A549 (cell line): ENCODE data around the gene SCYGR1. TPM values are rescaled to one million over a fixed set of nuclear protein-coding genes. Genes with fewer than 3 reads are reported as not detected.

Source experiments
- ATAC-seq, 2 experiments: fragments of 200-7000 bp in 1 of 2; fragments of >200 bp in 1 of 2; cut with Nextera tagmentation in 1 of 2; cut with Tn5 transposase in 1 of 2; 3 replicates each; pipeline versions ENCODE4 v1.8.0 to v1.9.1; 2018 to 2020; ENCODE audit warnings: mild to moderate bottlenecking in 1 of 2, moderate library complexity in 1 of 2
- CTCF ChIA-PET: fragments of 300-600 bp; sonication (Branson Sonifier 250); formaldehyde crosslinking; extraction: SDS; loops from one replicate; lab custom pipeline; 2021; ENCODE audit warnings: antibody characterized with exemption, inconsistent platforms; lab: Yijun Ruan, JAX
- POLR2A ChIA-PET: fragments of 350-600 bp; formaldehyde crosslinking; extraction: SDS; loops from one replicate; lab custom pipeline; 2021; ENCODE audit warnings: antibody characterized with exemption, inconsistent platforms; lab: Yijun Ruan, JAX
- DNase-seq, 2 experiments: peaks; one replicate each; pipeline versions ENCODE4 v3.0.0 to v3.0.0-alpha.2; 2011 to 2016; ENCODE audit warnings: low read depth in 1 of 2, low spot score in 1 of 2
- FAIRE-seq: peaks from 2 replicates; lab custom pipeline; 2011; peaks lifted over from hg19 to GRCh38; lab: Jason Lieb, UNC
- H3K27ac ChIP-seq, 2 experiments: fragments of >200 bp; sonication (Bioruptor Twin); formaldehyde crosslinking; 3 replicates each; pipeline ENCODE4 v1.5.1; 2016 to 2017
- H3K4me1 ChIP-seq: fragments of >200 bp; sonication (Bioruptor Twin); formaldehyde crosslinking; 3 replicates; pipeline ENCODE4 v1.6.1; 2016
- H3K4me2 ChIP-seq: fragments of >200 bp; sonication (Bioruptor Twin); formaldehyde crosslinking; 3 replicates; pipeline ENCODE4 v1.6.1; 2016
- H3K4me3 ChIP-seq: fragments of >200 bp; sonication (Bioruptor Twin); formaldehyde crosslinking; 3 replicates; pipeline ENCODE4 v1.5.1; 2016
- H3K9me3 ChIP-seq: fragments of >200 bp; sonication (Bioruptor Twin); formaldehyde crosslinking; 3 replicates; pipeline ENCODE4 v1.6.1; 2016
- BHLHE40 ChIP-seq: IDR thresholded peaks from 2 replicates; pipeline ENCODE4 v1.6.1; 2012; ENCODE audit warnings: low read depth, low read length, inconsistent platforms
- CBX2 ChIP-seq: fragments of 200-600 bp; sonication (generic); IDR thresholded peaks from 2 replicates; pipeline ENCODE4 v1.6.1; 2016; ENCODE audit warnings: low read depth, mild to moderate bottlenecking, borderline replicate concordance
- CBX8 ChIP-seq: fragments of 200-600 bp; sonication (generic); IDR thresholded peaks from 2 replicates; pipeline ENCODE4 v1.6.1; 2016
- CEBPB ChIP-seq, 2 experiments: fragments of >200 bp in 1 of 2; sonication (Bioruptor Twin) in 1 of 2; formaldehyde crosslinking in 1 of 2; IDR thresholded peaks; 2 replicates each; pipeline ENCODE4 v1.6.1; 2012 to 2016
- EHF ChIP-seq: fragments of 250-450 bp; sonication (Bioruptor Pico); IDR thresholded peaks from 2 replicates; pipeline ENCODE4 v1.5.0; 2020; ENCODE audit warnings: mild to moderate bottlenecking
- EP300 ChIP-seq, 2 experiments: fragments of >200 bp; sonication (Bioruptor Twin); formaldehyde crosslinking; IDR thresholded peaks; 2 replicates in 1 of 2; 3 replicates in 1 of 2; pipeline ENCODE4 v1.6.1; 2016 to 2017
- FOSL2 ChIP-seq, 2 experiments: fragments of 450-650 bp in 1 of 2; fragments of >200 bp in 1 of 2; sonication (Bioruptor Twin) in 1 of 2; formaldehyde crosslinking; IDR thresholded peaks; 2 replicates each; pipeline versions ENCODE4 v1.5.0 to v1.6.1; 2016 to 2020; ENCODE audit warnings: mild to moderate bottlenecking in 1 of 2, moderate library complexity in 1 of 2
- GATA3 ChIP-seq: IDR thresholded peaks from 2 replicates; pipeline ENCODE4 v1.6.1; 2012; ENCODE audit warnings: borderline replicate concordance
- HEYL ChIP-seq: fragments of 250-450 bp; sonication (Bioruptor Pico); IDR thresholded peaks from 2 replicates; pipeline ENCODE4 v1.8.0; 2021; ENCODE audit warnings: mild to moderate bottlenecking, moderate library complexity
- HOXA7 ChIP-seq: fragments of 250-450 bp; sonication (Bioruptor Pico); IDR thresholded peaks from 2 replicates; pipeline ENCODE4 v1.5.0; 2020; ENCODE audit warnings: mild to moderate bottlenecking, moderate library complexity
- HOXB13 ChIP-seq: fragments of 250-450 bp; sonication (Bioruptor Pico); IDR thresholded peaks from 2 replicates; pipeline ENCODE4 v1.5.0; 2020; ENCODE audit warnings: low read depth, mild to moderate bottlenecking, moderate library complexity
- HOXB5 ChIP-seq: fragments of 250-450 bp; sonication (Bioruptor Pico); IDR thresholded peaks from 2 replicates; pipeline ENCODE4 v1.5.0; 2020; ENCODE audit warnings: mild to moderate bottlenecking, moderate library complexity
- JUN ChIP-seq, 2 experiments: fragments of >200 bp; sonication (Bioruptor Twin); formaldehyde crosslinking; IDR thresholded peaks; 2 replicates in 1 of 2; 3 replicates in 1 of 2; pipeline ENCODE4 v1.6.1; 2016 to 2017
- JUNB ChIP-seq: fragments of >200 bp; sonication (Bioruptor Twin); formaldehyde crosslinking; IDR thresholded peaks from 2 replicates; pipeline ENCODE4 v1.6.1; 2016
- KDM1A ChIP-seq: fragments of 200-600 bp; sonication (generic); IDR thresholded peaks from 2 replicates; pipeline ENCODE4 v1.6.1; 2016; ENCODE audit warnings: low read depth, mild to moderate bottlenecking
- KDM5A ChIP-seq: fragments of 200-600 bp; sonication (generic); IDR thresholded peaks from 2 replicates; pipeline ENCODE4 v1.6.1; 2016; ENCODE audit warnings: antibody characterized with exemption, mild to moderate bottlenecking
- MAFK ChIP-seq: fragments of 450-650 bp; IDR thresholded peaks from 2 replicates; pipeline ENCODE4 v1.6.1; 2014; ENCODE audit not compliant: partially characterized antibody
- NFE2L2 ChIP-seq: fragments of 150-350 bp; conservative IDR thresholded peaks from 2 replicates; pipeline ENCODE4 v1.6.1; 2014; ENCODE audit warnings: low read length
- NPAS2 ChIP-seq: fragments of 250-450 bp; sonication (Bioruptor Pico); IDR thresholded peaks from 2 replicates; pipeline ENCODE4 v1.8.0; 2022; ENCODE audit warnings: mild to moderate bottlenecking, moderate library complexity, borderline replicate concordance
- PHF8 ChIP-seq: fragments of 200-600 bp; sonication (generic); IDR thresholded peaks from 2 replicates; pipeline ENCODE4 v1.6.1; 2016; ENCODE audit warnings: low read depth, mild to moderate bottlenecking, antibody characterized with exemption, moderate library complexity, borderline replicate concordance
- RAD21 ChIP-seq, 2 experiments: fragments of >200 bp in 1 of 2; sonication (Bioruptor Twin) in 1 of 2; formaldehyde crosslinking in 1 of 2; IDR thresholded peaks in 1 of 2; conservative IDR thresholded peaks in 1 of 2; 2 replicates in 1 of 2; 3 replicates in 1 of 2; pipeline ENCODE4 v1.6.1; 2012 to 2018; ENCODE audit warnings: inconsistent platforms in 1 of 2
- RNF2 ChIP-seq: fragments of 200-600 bp; sonication (generic); IDR thresholded peaks from 2 replicates; pipeline ENCODE4 v1.6.1; 2016; ENCODE audit warnings: low read depth, mild to moderate bottlenecking, antibody characterized with exemption, moderate library complexity, borderline replicate concordance
- SMC3 ChIP-seq: fragments of >200 bp; sonication (Bioruptor Twin); formaldehyde crosslinking; IDR thresholded peaks from 3 replicates; pipeline ENCODE4 v1.6.1; 2018; ENCODE audit warnings: inconsistent platforms
- ZC3H11A ChIP-seq: fragments of 450-650 bp; IDR thresholded peaks from 2 replicates; pipeline ENCODE4 v1.6.1; 2014; ENCODE audit warnings: antibody characterized with exemption, mild to moderate bottlenecking
- WGBS: methylation state at CpG from one replicate; pipeline ENCODE4 v1.1.6; 2017; ENCODE audit errors: missing lambda C conversion rate; 5-methylcytosine and 5-hydroxymethylcytosine counted together
- polyA plus RNA-seq, 4 experiments: library from polyadenylated mRNA; depleted of rRNA in 3 of 4; stranded (reverse); fragments of >200 nt; fragmentation: RNase III in 1 of 4; extraction: RNeasy Plus Mini Kit Qiagen cat#74134 plus additional on column Dnase treatment in 1 of 4; gene quantifications; 2 replicates in 3 of 4; 3 replicates in 1 of 4; pipeline ENCODE4 v1.2.3, GENCODE V29; 2011 to 2017
- TF ChIP-seq, protein P1 (sequence below): IDR thresholded peaks from 2 replicates; pipeline ENCODE4 v1.6.1; 2012
- TF ChIP-seq, protein P2 (sequence below): fragments of 250-450 bp; sonication (Bioruptor Pico); IDR thresholded peaks from 2 replicates; pipeline ENCODE4 v1.5.0; 2020; ENCODE audit warnings: low read depth, mild to moderate bottlenecking, moderate library complexity
- TF ChIP-seq, protein P3 (sequence below): fragments of >200 bp; sonication (Bioruptor Twin); formaldehyde crosslinking; IDR thresholded peaks from 3 replicates; pipeline ENCODE4 v1.6.1; 2016
- TF ChIP-seq, protein P4 (sequence below): fragments of >200 bp; sonication (Bioruptor Twin); formaldehyde crosslinking; IDR thresholded peaks from 3 replicates; pipeline ENCODE4 v1.5.1; 2016
- TF ChIP-seq, protein P5 (sequence below): IDR thresholded peaks from 2 replicates; pipeline ENCODE4 v1.6.1; 2012; ENCODE audit warnings: low read depth, borderline replicate concordance
- TF ChIP-seq, protein P6 (sequence below): IDR thresholded peaks from 2 replicates; pipeline ENCODE4 v1.6.1; 2012

SCYGR1 gene
- polyA plus RNA-seq, 2 of the 4 experiments (the other 2 are of a cell fraction): not detected

DNA sequence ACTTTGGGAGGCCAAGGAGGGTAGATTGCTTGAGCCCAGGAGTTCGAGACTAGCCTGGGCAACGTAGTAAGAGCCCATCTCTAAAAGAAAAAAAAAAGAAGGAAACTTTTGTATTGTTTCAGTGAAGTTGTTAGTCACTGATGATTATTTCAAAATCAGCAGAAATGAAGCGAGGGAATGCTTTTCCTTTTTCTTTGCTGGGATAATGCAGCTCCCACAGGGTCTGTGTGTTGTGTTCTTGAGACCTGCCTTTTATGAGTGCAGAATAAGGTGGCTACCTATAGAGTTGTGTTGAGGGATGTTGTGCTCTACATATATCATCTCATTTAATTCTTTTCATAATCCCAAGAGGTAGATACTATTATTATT is 20.3 kb downstream of the SCYGR1 start:
- H3K4me1 ChIP-seq: peaks cover 79% of the 10 kb centered on the region
- FAIRE-seq (no peak), DNase-seq (no peak), ATAC-seq (peak in 1 of 2 experiments; percentile 7; a peak in 3 of 6 replicates)
- CTCF ChIA-PET: no interaction called here
- POLR2A ChIA-PET: interaction anchor here (0.6 to 1.2 kb wide), 4 partner anchors 10 to 135 kb away, joined by 3 to 4 read pairs (median 3); no protein-coding TSS in a partner anchor
- peak; percentile 61; the same call in 1 of the 2 replicates for TF ChIP-seq HEYL (CRISPR knock-in tag)
- no peak for TF ChIP-seq FOSL2 (IDR thresholded peaks at IDR 0.05)
- no peak for TF ChIP-seq FOSL2 (CRISPR knock-in tag; IDR thresholded peaks at IDR 0.05)
- TF ChIP-seq CBX2: no peak
- peak; percentile 68; the same call in 1 of the 2 replicates for TF ChIP-seq HOXA7 (CRISPR knock-in tag)
- TF ChIP-seq PHF8: no peak
- peak; percentile 26 for TF ChIP-seq MAFK
- H3K4me3 ChIP-seq: no peak overlapping the region
- no peaks in the 10 kb centered on the region for H3K9me3 ChIP-seq
- peak overlapping the region; percentile 80 to 89 for H3K27ac ChIP-seq
- H3K4me2 ChIP-seq: peak overlapping the region; percentile 57
- WGBS: 10% methylated on average over 3 of the region's 3 CpGs

DNA sequence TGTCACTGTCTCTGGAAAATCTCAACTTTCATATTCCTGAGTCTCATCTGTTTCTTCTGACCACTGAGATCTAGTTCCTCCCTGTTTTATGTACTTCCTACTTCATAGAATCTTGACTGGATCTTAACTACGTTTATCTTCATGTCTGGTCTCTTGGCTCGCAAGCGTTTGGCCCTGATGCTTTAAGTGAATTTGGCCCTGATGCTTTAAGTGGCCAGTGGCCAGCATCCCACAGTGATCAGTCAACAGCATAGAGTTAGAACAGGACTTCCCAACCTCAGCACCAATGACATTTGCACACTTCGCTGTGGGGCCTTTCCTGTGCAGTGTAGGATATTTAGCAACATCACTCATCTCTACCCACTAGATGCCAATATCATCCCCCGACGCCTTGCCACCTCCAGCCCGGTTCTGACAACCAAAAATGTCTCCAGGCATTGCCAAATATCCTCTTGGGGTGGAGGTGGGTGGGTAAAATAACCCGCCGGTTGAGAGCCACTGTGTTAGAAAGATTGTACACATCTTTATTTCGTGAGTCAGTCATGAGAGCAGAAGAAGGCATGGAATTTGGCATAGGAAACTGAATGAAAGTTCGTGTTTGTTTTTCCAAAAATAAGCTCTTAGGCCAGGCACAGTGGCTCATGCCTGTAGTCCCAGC is 20.9 kb downstream of the SCYGR1 start:
- FAIRE-seq (no peak), DNase-seq (peak in 1 of 2 experiments; percentile 92), ATAC-seq (peak; percentile 91 to 94)
- Histone ChIP-seq H3K27ac (peak overlapping the region; percentile 80 to 89), H3K9me3 (no peaks in the 10 kb centered on the region), H3K4me1 (peaks cover 77% of the 10 kb centered on the region), H3K4me3 (no peak overlapping the region), H3K4me2 (peak overlapping the region; percentile 57)
- POLR2A ChIA-PET: interaction anchor here (0.6 to 1.2 kb wide), 6 partner anchors 10 to 136 kb away, joined by 3 to 6 read pairs (median 3); no protein-coding TSS in a partner anchor
- TF ChIP-seq, protein P1, sequence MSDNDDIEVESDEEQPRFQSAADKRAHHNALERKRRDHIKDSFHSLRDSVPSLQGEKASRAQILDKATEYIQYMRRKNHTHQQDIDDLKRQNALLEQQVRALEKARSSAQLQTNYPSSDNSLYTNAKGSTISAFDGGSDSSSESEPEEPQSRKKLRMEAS: peak; percentile 65
- TF ChIP-seq, protein P2, sequence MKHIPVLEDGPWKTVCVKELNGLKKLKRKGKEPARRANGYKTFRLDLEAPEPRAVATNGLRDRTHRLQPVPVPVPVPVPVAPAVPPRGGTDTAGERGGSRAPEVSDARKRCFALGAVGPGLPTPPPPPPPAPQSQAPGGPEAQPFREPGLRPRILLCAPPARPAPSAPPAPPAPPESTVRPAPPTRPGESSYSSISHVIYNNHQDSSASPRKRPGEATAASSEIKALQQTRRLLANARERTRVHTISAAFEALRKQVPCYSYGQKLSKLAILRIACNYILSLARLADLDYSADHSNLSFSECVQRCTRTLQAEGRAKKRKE: 0 out of 2 replicates have a peak, but pooled peaks have one; percentile 13
- TF ChIP-seq BHLHE40: no peak
- TF ChIP-seq ZC3H11A: no peak
- peak; percentile 61; the same call in 1 of the 2 replicates for TF ChIP-seq HOXB13 (CRISPR knock-in tag)
- TF ChIP-seq CEBPB (IDR thresholded peaks at IDR 0.05): peak; percentile 82 to 95
- peak in 1 of 2 experiments; percentile 88; a peak in 4 of 5 replicates for TF ChIP-seq JUN (IDR thresholded peaks at IDR 0.05)
- TF ChIP-seq EP300 (IDR thresholded peaks at IDR 0.05): peak; percentile 70 to 95; a peak in 4 of 5 replicates
- TF ChIP-seq CBX8: no peak
- TF ChIP-seq EHF (CRISPR knock-in tag): no peak
- TF ChIP-seq, protein P3, sequence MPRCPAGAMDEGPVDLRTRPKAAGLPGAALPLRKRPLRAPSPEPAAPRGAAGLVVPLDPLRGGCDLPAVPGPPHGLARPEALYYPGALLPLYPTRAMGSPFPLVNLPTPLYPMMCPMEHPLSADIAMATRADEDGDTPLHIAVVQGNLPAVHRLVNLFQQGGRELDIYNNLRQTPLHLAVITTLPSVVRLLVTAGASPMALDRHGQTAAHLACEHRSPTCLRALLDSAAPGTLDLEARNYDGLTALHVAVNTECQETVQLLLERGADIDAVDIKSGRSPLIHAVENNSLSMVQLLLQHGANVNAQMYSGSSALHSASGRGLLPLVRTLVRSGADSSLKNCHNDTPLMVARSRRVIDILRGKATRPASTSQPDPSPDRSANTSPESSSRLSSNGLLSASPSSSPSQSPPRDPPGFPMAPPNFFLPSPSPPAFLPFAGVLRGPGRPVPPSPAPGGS: 0 out of 3 replicates have a peak, but pooled peaks have one; percentile 63
- no peak for TF ChIP-seq NPAS2 (CRISPR knock-in tag)
- TF ChIP-seq HOXA7 (CRISPR knock-in tag): peak; percentile 23; the same call in 1 of the 2 replicates
- 0 out of 2 replicates have a peak, but pooled peaks have one; percentile 36 for TF ChIP-seq FOSL2 (IDR thresholded peaks at IDR 0.05)
- peak; percentile 91 for TF ChIP-seq FOSL2 (CRISPR knock-in tag; IDR thresholded peaks at IDR 0.05)
- TF ChIP-seq, protein P4, sequence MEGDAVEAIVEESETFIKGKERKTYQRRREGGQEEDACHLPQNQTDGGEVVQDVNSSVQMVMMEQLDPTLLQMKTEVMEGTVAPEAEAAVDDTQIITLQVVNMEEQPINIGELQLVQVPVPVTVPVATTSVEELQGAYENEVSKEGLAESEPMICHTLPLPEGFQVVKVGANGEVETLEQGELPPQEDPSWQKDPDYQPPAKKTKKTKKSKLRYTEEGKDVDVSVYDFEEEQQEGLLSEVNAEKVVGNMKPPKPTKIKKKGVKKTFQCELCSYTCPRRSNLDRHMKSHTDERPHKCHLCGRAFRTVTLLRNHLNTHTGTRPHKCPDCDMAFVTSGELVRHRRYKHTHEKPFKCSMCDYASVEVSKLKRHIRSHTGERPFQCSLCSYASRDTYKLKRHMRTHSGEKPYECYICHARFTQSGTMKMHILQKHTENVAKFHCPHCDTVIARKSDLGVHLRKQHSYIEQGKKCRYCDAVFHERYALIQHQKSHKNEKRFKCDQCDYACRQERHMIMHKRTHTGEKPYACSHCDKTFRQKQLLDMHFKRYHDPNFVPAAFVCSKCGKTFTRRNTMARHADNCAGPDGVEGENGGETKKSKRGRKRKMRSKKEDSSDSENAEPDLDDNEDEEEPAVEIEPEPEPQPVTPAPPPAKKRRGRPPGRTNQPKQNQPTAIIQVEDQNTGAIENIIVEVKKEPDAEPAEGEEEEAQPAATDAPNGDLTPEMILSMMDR: no peak
- TF ChIP-seq GATA3: peak; percentile 83; the same call in 1 of the 2 replicates
- TF ChIP-seq, protein P5, sequence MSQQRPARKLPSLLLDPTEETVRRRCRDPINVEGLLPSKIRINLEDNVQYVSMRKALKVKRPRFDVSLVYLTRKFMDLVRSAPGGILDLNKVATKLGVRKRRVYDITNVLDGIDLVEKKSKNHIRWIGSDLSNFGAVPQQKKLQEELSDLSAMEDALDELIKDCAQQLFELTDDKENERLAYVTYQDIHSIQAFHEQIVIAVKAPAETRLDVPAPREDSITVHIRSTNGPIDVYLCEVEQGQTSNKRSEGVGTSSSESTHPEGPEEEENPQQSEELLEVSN: no peak
- peak; percentile 21 to 50; a peak in 2 of 5 replicates for TF ChIP-seq RAD21 (conservative IDR thresholded peaks at IDR 0.05 in 1 of 2, IDR thresholded peaks at IDR 0.05 in 1 of 2)
- peak; percentile 40; the same call in 1 of the 3 replicates for TF ChIP-seq SMC3
- no peak for TF ChIP-seq KDM1A
- TF ChIP-seq NFE2L2: no peak
- no peak for TF ChIP-seq HEYL (CRISPR knock-in tag)
- TF ChIP-seq RNF2: no peak
- peak; percentile 81 for TF ChIP-seq HOXB5 (CRISPR knock-in tag)
- TF ChIP-seq JUNB: peak; percentile 65
- no peak for TF ChIP-seq KDM5A
- TF ChIP-seq, protein P6, sequence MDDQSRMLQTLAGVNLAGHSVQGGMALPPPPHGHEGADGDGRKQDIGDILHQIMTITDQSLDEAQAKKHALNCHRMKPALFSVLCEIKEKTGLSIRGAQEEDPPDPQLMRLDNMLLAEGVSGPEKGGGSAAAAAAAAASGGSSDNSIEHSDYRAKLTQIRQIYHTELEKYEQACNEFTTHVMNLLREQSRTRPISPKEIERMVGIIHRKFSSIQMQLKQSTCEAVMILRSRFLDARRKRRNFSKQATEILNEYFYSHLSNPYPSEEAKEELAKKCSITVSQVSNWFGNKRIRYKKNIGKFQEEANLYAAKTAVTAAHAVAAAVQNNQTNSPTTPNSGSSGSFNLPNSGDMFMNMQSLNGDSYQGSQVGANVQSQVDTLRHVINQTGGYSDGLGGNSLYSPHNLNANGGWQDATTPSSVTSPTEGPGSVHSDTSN: 0 out of 2 replicates have a peak, but pooled peaks have one; percentile 49
- 3% methylated on average over 11 of the region's 11 CpGs for WGBS
- CTCF ChIA-PET: no interaction called here
